Measurements from ENCODE around the gene CAPN1.
"Not testable (repeated sequence)": the region's sequence is repeated elsewhere in the genome, so short reads cannot be mapped to it uniquely, and the experiment has no call there.

The CAPN1 gene

DNA sequence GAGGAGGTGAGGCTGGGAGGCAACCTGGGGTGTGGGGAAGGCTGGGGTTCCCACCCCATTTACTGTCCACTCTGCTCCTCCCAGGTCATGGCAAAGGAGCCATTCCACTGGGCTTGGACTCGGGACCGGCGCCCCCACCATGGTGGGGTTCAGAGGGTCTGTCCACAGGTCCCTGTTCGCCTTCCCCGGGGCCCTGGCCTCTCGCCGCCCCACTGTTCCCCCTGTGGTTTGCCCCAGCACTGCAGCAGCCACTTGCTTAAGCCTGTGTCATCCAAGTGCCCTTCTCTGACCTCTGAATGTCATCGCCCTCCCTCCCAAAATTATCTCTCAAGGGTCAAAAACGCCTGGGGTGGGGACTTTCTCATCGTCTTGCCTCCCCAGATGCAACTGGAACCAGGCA, 9.1 kb upstream of the CAPN1 start:
- TF ChIP-seq, protein P1, sequence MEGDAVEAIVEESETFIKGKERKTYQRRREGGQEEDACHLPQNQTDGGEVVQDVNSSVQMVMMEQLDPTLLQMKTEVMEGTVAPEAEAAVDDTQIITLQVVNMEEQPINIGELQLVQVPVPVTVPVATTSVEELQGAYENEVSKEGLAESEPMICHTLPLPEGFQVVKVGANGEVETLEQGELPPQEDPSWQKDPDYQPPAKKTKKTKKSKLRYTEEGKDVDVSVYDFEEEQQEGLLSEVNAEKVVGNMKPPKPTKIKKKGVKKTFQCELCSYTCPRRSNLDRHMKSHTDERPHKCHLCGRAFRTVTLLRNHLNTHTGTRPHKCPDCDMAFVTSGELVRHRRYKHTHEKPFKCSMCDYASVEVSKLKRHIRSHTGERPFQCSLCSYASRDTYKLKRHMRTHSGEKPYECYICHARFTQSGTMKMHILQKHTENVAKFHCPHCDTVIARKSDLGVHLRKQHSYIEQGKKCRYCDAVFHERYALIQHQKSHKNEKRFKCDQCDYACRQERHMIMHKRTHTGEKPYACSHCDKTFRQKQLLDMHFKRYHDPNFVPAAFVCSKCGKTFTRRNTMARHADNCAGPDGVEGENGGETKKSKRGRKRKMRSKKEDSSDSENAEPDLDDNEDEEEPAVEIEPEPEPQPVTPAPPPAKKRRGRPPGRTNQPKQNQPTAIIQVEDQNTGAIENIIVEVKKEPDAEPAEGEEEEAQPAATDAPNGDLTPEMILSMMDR (IDR thresholded peaks at IDR 0.05; ENCODE audit: insufficient read depth, low read depth, low read length, missing control alignments), result no peak
- no peak overlapping the region for H3K4me3 ChIP-seq (ENCODE audit: low read depth, low read length)

DNA sequence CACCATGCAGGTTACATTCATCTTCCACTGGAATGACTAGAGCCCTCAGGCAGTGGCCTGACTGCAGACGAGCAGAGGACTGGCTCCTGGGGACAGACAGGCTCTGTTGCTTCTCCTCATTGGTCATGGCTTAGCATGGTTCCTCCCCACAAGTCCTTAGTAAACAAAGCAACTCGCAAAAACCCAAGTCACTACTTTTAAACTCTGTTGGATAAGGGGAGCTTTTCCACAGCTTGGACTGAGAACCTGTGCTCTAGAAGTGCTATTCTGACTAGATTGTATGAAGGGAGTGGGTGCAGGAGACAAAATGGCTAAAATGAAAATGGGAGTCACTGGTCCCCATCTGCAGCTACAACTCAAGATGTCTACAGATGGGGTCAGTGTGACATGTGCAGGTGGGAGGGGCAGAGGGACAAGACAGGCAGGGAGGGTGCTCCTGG, 7.1 kb upstream of the CAPN1 start:
- DNase-seq (ENCODE audit: low read depth); H3K4me3 ChIP-seq (ENCODE audit: low read depth, low read length): not testable (repeated sequence)

More for the DNA sequence above, 9.1 kb upstream of the CAPN1 start:
- no peak for DNase-seq (ENCODE audit: low read depth)

DNA sequence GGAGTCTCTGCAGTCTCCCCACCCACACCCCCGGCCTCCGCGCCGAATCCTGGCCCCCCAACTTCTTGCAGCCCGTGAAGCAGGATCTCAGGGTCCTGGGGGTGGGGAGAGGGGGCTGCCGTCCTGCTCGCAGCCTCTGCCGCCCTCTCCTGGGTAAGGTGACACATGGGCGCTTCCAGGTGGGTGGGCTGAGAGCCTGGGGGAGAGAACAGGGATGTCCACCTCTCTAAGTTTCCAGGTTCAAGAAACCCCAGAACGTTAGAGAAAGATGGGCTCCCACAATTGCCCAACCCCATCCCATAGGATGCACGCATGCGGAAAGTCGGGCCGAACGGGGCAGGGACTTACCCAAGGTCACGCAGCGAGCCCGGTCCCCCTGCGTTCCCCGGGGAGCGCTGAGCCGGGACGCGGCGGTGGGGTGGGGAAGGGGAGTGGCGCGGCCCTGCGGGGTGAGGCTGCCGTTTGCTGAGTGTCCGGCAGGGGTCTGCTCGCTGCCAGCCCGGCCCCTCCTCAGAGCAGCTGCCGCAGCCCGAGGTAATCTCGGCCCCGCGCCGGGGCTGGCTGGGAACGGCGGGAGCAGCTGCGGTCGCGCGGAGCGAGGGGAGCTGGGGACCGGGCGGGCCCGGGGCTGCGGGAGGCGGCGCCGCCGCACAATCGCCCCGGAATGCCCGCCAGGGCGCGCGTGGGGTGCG, 705 bp upstream of the CAPN1 start:
- TF ChIP-seq, protein P1 (IDR thresholded peaks at IDR 0.05; ENCODE audit: insufficient read depth, low read depth, low read length, missing control alignments), result peak; percentile 69
- peak; percentile 80 for DNase-seq (ENCODE audit: low read depth)
- peak overlapping the region; percentile 76 for H3K4me3 ChIP-seq (ENCODE audit: low read depth, low read length)

GRCh38 chr11:65182258-65183170, 786 bp downstream of the CAPN1 start:
- TF ChIP-seq, protein P1 (IDR thresholded peaks at IDR 0.05; ENCODE audit: insufficient read depth, low read depth, low read length, missing control alignments), result no peak
- peak; percentile 40 for DNase-seq (ENCODE audit: low read depth)
- H3K4me3 ChIP-seq (ENCODE audit: low read depth, low read length), result peak overlapping the region; percentile 76

DNA sequence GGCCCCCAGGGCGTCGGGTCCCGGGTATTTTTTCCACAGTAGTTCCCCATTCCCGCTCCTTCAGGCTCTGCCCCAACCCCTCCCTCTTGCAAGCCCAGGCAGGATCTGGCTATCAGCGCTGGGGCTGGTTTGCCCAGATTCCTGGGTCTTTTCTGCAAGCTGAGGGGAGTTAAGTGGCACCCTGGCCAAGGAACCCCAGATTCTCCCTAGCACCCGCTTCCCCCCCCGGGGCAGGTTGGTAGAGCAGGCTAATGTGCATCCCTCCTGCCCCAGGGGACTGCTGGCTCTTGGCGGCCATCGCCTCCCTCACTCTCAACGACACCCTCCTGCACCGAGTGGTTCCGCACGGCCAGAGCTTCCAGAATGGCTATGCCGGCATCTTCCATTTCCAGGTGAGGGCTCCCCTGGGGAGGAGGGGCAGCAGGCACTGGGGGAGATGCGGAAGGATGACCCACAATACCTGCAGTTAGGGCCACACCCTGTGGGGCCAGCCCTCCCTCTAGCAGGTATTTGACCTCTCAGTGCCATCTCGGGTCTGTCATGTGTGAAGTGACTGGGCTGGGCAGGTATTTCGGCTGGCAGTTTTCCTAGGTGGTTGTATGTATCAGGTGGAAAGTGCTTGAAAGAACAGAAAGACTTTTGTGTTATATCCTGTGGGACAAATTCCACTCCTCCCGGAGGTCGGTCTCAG, 1.6 kb downstream of the CAPN1 start:
- no peak overlapping the region for H3K4me3 ChIP-seq (ENCODE audit: low read depth, low read length)
- TF ChIP-seq, protein P1 (IDR thresholded peaks at IDR 0.05; ENCODE audit: insufficient read depth, low read depth, low read length, missing control alignments), result no peak
- DNase-seq (ENCODE audit: low read depth), result no peak

GRCh38 chr11:65184146-65184545, 2.4 kb downstream of the CAPN1 start:
- DNase-seq (ENCODE audit: low read depth), result no peak
- TF ChIP-seq, protein P1 (IDR thresholded peaks at IDR 0.05; ENCODE audit: insufficient read depth, low read depth, low read length, missing control alignments), result no peak
- H3K4me3 ChIP-seq (ENCODE audit: low read depth, low read length), result no peak overlapping the region

- no peak overlapping the region for H3K4me3 ChIP-seq (ENCODE audit: low read depth, low read length)
- DNase-seq (ENCODE audit: low read depth), result no peak
- TF ChIP-seq, protein P1 (IDR thresholded peaks at IDR 0.05; ENCODE audit: insufficient read depth, low read depth, low read length, missing control alignments), result no peak
These were observed 3.4 kb downstream of the CAPN1 start for GRCh38 chr11:65185171-65185570.
